T-helper 22 cell (primary cell): ENCODE measurements around the gene ALDH5A1.

Experiments
- DNase-seq: peaks from one replicate; pipeline ENCODE4 v3.0.0-alpha.2; 2020; ENCODE audit warnings: low read depth

Gene ALDH5A1

DNA sequence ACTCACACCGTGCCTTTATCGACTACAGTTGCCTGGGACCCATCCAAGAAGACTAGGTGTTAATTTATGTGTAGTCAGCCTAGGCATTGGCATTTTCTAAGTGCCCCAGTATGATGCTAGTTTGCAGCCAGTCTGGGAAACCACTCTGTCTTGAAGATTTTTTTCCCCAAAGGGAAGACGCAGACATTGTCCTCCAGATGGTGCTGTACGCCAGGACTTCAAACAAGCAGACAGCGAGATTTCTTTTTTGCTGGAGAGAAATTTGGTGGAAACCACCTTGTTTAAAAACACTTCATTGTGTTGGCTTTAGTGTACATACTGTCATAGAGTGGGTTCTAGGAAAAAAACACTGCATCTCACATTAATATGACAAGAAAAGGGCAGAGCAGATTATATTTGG is 30.0 kb downstream of the ALDH5A1 start:
- DNase-seq: no peak

DNA sequence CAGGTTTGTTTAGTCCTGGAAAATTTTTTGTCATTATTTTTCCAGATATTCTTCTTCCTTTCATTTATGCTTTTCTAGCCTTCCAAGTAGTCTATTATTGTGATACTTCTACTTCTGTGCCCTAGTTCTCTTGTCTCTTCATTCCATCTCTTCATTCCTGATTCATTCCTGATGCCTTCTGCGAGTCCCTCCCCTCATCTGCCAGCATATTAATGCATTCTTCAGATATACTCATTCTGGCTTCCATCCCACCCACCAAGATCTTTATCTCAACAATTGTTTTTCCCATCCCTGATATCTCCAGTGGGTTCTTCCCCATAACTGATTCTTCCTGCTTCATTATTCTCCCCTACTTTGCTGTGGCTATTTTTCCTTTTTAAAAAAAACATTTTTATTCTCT is 35.2 kb downstream of the ALDH5A1 start:
- no peak for DNase-seq

DNA sequence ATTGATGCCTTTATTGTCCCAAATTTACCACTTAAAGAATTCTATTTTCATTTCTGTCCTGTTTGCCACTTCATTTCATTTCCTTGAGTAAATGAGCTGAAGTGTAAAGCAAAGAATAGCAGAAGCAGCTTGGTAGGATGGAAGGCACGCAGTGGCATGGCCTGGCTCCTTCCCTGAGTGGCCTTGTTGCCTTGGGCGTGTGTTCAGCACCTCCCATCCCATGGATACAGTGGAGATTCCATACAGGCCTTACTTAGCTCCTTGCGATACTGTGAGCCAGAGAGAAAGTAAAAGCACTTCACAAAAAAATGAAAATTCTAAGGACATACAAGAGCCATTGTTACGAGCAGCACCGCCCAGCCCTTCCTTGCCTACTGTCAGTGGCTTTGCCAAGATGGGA is 39.6 kb downstream of the ALDH5A1 start:
- no peak for DNase-seq

DNA sequence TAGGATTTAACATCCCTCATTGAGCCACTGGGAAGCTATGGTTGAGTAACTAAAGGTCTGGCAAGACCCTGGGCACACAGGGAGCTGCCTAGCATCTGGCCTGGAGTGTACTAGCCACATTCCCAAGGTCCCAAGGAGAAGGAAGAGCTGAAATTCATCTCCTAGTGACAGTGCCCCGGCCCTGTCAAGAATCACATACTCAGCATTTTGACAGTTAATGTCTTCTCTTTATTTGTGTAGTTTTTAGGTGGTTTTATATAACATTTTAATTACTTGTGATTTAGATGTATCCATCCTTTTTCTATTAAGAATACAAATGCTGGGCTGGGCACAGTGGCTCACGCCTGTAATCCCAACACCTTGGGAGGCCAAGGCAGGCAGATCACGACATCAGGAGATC is 40.4 kb downstream of the ALDH5A1 start:
- no peak for DNase-seq

DNA sequence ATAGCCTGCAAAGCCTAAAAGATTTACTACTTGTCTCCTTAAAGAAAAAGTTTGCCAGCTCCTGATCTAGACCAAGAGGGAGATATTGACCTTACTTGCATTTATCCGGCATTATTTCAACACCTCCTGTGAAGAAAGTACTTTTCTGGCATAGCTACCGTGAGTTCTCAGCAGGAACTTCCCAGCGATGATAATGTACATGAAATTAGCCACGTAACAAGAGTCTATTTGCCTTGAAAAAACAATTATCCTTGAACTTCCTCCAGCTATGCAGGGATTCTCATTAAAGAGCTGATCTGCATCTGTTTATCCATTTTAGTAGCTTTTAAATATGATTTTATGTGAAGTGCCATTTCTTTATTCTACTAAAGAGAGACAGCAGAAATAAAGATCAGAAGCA is 41.7 kb downstream of the ALDH5A1 start:
- no peak for DNase-seq

DNA sequence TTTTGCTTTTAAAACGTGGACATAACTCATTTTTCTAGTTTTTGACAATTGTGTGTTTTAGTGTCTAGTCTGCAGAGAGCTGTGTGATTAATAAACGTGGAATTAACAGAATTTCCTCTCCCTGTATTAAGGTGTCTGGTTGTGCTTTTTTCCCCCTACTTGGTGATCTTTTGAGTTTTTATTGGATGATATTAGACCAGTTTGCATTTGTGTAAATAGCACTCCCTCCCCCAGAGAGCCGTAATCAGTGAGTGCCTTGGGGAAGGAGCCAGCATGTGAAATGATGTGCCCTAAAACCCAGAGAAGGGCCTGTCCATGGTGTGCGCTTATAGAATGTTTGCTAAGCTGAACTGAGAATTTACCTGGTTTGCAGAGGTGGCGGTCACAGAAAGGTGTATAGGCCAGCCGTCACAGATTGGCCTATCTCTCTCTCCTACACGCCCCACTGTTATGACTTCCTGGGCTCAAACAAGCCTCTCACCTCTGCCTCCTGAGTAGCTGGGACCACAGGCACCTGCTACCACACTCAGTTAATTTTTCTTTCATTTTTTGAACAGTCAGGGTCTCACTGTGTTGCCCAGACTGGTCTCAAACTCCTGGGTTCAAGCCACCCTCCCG is 42.4 kb downstream of the ALDH5A1 start:
- no peak for DNase-seq

DNA sequence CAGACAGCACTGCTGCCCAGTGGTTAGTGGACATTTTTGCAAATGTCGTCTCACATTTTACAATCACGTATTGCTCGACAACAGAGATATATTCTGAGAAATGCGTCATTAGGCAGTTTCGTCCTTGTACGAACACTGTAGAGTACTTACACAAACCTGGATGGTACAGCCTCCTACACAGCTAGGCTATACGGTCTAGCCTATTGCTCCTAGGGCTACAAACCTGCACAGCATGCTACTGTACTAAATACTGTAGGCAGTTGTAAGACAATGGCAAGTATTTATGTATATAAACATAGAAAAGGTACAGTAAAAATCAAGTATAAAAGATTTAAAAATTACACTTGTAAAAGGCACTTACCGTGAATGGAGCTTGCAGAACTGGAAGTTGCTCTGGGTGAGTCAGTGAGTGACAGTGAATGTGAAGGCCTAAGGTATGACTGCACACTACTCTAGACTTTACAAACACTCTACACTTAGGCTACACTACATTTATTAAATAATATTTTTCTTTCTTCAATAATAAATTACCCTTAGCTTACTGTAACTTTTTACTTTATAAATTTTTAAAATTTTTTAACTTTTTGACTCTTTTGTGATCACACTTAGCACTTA is 43.1 kb downstream of the ALDH5A1 start:
- DNase-seq: no peak

DNA sequence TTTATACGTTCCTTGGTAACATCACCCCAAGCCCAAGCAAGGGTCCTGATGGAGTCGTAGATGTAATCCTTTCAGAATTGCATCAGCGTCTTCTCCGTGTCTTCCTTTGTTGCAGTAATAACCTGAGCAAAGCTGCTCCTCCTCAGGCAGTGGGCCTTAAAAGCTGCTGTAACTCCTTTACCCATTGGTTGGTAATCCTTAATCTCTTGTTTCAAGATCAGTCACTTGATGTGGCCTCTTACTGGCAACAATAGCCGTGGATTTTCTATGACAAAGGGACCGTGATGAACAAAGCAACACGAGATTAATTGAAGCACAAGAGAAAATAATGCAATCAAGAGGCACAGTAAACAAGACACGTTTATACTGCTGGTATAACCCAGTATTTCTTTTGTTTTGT is 44.6 kb downstream of the ALDH5A1 start:
- DNase-seq: no peak

DNA sequence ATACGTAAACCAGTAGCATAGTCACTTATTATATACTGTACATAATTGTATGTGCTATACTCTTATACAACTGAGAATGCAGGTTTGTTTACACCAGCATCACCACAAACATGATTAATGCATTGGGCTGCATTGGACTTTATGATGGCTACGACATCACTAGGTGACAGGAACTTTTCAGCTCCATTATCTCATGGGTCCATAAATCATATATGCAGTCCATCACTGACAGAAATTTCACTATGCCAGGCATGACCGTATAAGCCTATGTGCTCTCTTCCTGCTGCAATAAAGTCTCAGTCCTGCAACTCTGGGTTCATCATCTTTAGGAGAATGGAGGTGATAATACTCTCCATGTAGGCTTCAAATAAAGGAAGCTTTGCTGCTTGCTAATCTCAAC is 45.4 kb downstream of the ALDH5A1 start:
- no peak for DNase-seq

DNA sequence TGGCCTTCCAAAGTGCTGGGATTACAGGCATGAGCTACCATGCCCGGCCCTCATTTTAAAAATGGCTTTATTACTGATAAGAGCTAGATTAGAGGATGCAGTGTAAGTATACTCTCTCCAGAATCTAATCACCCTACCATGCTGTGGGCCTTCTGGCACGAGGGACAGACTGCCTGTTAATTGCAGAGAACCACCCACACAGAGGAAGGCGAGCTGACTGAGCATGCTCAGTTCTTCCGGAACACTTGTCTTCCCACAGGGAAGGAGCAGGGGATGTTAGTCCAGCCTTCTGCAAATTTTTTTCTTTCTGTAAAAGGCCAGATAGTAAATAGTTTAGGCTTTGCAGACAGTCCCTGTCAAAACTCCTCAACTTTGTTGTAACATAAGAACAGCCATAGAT is 48.9 kb downstream of the ALDH5A1 start:
- DNase-seq: no peak

DNA sequence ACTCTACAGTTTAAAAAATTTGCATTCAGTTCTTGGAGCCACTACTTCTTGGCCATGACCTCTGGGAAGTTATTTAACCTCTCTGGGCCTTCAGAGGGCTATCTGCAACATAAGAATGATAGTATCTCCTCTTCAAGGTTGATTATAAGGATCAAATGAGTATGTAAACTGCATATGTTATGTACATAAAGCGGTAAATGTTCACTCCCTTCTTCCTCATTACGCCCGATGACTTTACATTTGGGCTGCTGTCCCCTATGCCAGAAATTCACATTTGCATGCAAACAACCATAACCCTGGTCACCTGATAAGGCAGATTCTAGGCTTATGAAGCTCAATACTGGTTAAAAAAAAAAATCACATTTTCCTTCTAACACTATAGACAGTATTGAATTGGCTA is 50.4 kb downstream of the ALDH5A1 start:
- no peak for DNase-seq

DNA sequence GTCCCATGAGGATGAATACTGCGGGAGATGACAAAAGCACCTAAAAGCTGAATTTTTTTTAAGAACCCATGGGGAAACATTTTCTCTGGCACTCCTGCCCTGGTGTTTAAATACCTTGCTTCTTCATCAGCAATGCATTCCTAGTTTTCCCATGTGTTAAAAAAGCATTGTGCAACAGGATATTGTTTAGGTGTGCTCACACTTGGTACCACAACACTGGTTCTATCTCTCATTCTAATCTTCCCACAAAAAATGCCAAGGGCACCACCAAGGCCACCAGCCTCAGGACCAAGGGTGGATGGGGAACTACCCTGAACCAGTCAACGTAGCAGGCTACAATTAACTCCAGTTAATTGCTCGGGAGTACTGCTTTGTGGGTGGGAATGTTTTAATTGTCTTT is 50.9 kb downstream of the ALDH5A1 start:
- DNase-seq: no peak

DNA sequence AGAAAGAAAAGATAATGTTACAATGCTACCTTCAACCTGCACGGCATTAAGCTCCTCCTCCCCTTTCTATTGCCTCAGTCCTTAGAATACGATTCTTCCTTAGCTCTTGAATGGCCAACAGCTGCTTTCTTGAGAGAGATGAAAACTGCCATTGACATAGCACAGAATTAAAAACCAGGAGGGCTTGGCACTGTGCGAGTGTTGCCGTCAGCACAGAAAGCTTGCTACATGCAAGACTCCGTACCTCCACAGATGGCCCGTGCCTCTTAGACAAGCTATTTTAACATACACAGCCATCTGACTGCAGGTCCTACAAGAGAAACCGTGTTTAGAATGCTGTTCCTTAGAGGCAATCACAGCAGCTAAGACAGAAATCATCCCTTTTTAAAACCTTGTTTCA is 51.7 kb downstream of the ALDH5A1 start:
- DNase-seq: no peak

DNA sequence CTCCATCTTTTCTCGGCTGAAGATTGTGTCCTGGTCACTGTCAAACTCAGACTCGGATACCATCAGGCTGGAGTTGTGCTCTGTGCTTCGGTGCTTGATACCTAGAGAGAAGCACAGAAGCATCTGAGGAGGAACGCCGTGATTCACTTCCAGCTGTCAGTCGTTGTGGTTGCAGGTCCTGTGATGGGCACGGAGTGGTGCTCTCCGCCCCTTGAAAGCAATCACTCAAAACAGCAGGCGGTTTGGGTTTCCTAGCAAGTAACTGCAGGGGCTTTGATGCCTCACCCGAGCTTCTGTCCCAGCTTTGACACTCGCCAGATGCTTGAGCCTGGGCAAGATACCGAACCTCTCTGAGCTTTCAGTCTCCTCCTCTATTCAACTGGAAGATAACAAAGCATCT is 52.5 kb downstream of the ALDH5A1 start:
- peak; percentile 1 for DNase-seq

DNA sequence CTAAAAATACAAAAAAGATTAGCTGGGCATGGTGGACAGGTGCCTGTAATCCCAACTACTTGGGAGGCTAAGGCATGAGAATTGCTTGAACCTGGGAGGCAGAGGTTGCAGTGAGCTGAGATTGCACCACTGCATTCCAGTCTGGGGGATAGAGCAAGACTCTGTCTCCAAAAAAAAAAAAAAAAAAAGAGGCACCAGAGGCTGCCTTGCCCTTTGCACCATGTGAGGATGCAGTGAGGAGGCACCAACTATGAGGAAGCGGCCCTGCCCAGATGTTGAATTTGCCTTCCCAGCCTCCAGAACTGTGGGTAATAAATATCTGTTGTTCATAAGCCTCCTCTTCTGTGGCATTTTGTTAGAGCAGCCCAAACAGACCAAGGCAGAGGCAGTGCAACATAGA is 54.4 kb downstream of the ALDH5A1 start:
- DNase-seq: no peak

DNA sequence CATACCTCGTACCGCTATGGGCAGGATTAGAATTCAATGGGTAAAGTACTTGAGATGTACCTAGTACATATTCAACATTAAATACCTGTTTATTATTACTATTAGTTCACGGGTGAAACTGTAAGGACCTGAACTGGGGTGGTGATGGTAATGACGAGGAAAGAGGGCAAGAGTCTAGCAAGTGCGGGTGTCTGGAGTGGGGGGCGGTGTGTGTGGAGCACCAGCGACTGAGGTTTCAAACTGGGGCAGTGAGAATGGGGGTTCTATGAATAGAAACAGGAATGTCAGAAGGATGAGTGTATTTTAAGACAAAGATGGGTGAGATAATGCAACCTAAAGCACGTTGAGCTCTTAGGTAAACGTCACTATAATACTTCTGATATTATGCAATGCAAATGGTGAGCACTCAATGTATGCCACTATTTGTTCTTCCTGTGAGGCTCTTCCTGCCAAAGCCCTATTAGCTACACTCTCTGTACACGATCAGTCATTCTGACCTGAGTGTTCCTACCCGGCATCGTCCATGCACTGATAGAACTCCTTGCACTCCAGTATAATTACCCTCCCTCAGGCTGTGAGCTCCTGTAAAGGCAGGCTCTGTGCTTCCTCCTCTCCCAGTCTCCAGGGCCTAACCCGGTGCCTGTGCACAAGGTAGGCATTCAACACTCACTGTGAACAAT is 55.0 kb downstream of the ALDH5A1 start:
- DNase-seq: no peak

DNA sequence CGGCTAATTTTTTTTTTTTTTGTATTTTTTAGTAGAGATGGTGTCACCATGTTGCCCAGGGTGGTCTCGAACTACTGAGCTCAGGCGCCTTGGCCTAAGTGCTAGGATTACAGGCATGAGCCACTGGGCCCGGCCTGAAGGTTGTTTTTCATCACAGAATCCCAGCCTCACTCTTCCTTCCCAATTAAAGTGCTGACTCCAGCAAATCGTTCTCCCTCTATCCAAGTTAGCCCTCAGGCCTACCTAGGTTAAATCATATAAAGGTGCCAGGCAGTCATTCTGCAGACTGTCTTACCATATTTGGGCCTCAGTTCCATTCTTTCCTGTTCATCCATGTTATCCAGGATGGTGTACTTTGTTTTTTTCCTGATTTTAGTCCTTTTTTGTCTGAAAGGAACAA is 56.4 kb downstream of the ALDH5A1 start:
- no peak for DNase-seq

DNA sequence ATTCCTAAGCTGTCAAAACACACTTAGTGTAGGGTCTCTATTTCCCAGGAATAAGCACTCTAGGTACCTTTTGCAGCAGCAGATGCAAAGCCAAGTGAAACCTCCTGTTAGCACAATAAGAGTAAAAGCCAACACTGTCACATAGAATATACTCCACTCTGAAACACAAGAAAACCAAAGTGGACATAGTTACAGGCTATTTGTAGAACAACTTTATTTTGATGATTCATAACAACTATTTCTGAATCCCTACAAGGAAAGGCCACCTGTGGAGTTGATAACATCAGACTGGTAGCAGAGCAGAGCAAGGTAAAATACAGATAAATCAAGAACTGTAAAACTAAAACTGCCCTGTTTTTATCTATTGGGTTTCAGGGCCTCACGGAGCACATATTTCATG is 59.7 kb downstream of the ALDH5A1 start:
- no peak for DNase-seq

DNA sequence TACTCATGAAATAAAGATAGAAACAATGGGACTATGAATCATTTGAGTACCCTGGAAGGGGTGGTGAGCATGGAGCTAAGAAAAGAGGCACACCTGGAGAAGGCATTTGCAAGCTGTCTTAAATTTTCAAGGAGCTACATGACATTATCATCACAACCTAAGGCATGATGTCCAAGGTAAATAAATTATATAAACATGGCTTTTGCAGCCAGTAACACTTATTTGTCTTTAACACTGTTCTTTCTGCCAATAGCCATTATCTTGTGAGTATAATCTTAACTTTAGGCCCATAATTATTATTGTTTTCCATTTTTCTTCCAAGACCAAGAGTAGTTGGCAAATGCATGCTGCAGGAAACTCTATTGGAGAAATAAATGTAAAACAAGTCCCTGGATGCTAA is 63.7 kb downstream of the ALDH5A1 start:
- no peak for DNase-seq

DNA sequence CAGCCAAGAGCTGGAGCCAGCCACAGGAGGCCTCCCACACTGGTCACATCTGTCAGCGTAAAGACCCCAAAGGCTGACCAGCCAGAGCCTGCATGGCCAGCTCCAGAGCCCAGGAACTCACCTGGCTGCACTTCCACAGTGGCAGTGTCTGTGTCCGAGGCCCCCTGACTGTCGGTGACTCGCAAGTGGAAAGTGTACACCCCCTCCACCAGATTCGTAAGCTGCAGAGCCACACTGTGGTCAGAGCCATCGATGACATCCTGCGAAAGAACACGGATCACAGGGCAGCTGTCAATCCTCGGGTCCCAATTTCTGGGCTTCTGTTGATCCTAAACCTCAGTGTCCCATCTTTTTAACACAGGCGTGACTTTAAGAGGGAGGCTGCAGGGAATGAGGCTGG is 69.3 kb downstream of the ALDH5A1 start:
- DNase-seq: no peak

DNA sequence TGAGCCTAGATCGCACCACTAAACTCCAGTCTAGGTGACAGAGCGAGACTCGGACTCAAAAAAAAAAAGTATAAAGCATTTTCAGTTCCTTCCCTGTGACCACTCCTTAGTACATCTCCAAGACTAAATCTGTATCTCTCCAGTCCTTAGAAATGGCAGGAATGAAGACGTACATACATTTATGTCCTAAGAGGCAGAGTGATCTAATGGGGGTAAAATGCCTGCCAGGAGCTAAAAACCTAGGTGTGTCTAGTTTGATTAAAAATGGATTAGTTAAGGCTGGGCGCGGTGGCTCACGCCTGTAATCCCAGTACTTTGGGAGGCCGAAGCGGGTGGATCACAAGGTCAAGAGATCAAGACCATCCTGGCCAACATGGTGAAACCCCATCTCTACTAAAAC is 70.4 kb downstream of the ALDH5A1 start:
- DNase-seq: no peak

DNA sequence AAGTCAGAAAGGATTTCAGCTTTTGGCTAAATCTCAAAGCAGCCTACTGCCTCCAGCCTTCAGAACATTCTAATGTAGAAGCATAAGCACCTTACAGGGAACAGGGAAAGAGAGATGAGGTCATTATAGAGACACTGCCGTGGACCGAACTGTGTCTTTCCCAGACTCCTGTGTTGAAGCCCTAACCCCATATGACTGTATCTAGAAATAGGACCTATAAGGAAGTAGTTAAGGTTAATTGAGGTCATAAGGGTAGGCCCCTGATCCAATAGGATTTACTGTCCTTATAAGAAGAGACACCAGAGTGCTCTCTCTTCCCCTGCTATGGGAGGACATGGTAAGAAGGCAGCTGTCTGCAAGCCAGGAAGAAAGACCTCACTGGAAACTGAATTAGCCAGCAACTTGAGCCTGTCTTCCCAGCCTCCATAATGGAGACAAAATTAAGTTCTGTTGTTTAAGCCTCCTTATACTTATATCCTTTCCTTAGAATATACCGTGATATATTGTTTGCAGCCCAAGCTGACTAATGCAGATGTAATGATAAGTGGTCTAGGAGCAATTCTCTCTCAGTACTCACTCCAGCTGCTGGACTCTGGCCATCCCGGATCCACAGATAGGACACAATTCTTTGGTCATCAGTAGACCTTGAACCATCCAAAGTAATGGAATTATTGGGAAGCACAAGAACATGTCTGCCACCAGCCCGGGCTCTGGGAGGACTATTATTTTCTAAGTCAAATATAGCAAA is 71.4 kb downstream of the ALDH5A1 start:
- DNase-seq: no peak

DNA sequence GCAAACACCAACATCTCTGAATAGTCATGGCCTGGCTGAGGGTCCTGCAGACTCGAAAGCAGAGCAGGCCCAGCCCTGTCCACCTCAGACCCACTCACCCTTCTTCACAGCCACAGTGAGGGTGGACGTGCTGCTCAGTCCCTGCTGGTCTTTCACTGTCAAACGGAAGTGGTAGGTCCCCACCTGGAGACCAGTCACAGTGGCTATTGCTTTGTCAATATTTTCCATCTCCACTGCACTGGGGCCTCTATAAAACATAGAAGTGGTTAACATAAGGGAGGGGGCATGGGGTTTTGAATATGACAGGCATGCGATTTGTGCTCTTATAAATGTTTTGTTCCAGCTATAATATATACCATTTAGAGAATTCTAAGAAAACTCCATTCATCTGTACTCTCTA is 73.9 kb downstream of the ALDH5A1 start:
- no peak for DNase-seq
